Activated T-helper 1 cell treated with Interleukin-2 at 50 U/mL for 16 hours (primary cell): ENCODE measurements around the gene LEMD3.

ENCODE experiments used
- DNase-seq: peaks from one replicate; pipeline ENCODE4 v3.0.0-alpha.2; 2020; ENCODE audit warnings: low read depth

The LEMD3 gene

GRCh38 chr12:65170209-65170881 lies 962 bp downstream of the LEMD3 start:
- DNase-seq = peak; percentile 37

GRCh38 chr12:65171073-65171472 lies 1.7 kb downstream of the LEMD3 start:
- no peak for DNase-seq

DNA sequence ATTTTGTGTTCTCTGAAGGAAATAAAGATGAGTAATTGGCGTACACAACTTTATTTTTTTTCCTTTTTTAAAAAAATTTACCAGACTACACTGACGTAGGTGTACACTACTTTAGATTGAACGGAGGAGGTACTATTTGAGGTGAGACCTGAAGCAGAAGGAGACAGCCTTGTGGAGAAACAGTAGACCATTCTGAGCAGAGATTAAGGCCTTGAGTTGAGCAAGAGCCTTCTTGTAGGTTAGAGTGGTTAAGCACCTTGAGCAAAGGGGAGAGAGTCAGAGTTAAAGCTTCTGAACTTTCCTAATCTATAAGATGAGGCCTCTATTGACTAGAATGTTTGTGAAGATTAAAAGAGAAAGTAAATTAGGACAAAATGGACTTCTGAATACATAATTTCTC lies 2.5 kb downstream of the LEMD3 start:
- DNase-seq = no peak

DNA sequence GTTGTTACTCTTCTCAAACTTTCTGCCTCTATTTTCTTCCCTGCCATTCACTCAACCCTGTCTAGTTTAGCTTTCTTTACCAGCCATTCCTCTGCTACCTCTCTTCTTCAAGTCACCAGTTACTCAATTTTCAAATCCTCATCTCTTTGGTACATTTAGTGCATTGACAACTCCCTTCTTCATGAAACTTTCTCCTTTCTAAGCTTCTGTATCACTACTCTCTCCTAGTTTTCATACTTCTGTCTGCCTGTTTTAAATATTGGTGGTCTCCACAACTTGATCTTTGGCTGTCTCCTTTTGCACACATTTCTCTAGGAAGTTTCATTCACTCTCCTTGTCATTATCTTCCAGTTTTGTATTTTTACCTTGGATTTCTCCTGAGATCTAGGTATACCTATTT lies 6.0 kb downstream of the LEMD3 start:
- DNase-seq = no peak

DNA sequence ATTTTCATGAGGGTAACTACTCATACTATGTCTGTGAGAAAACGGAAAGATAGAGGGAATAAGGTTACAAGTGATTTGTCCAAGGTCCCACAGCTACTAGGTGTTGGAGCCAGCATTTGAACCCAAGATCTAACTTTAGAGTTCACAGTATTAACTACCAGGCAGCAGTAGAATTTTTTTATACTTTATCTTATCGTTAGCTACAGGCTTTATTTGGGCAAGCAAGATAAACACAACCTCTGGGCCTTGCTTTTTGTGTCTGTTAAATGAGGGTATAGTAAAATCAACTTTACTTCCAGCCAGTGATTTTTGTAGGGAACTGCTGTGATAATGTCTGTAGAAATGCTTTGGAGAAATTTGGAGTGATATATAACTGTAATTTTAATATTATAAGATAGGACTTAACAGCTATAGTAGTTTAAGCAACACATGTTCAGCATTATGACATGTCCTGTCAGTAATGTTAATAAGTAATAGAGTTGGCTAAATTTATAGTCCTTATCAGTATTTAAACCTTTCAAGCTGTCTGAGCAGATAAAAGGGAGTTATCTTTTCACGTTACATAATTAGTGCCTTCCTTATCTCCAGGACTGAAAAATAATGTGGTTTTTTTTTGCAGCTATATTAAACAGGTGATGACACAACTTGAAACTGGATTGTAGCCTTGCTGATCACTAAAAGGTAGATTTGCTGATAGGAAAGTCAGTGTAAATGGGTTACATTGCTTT lies 12.8 kb downstream of the LEMD3 start:
- DNase-seq = no peak

GRCh38 chr12:65184176-65184857 lies 14.9 kb downstream of the LEMD3 start:
- no peak for DNase-seq

DNA sequence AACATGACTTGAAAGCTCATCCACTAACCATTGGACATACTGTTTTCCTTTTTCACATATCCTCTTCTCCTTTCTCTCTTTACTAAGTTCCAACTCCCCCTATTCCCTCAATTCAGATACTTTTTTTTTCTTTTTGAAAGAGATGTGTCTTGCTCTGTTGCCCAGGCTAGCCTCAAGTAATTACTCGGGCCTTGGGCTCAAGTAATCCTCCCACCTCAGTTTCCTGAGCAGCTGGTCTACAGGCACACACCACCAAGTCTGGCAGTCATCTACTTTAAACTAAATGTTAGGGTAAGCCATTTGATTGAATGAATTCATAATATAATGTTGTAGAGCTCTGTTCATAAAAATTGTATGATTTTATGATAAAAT lies 15.5 kb downstream of the LEMD3 start:
- DNase-seq = no peak

- DNase-seq = no peak
Measured at GRCh38 chr12:65187665-65188064, 18.3 kb downstream of the LEMD3 start.

DNA sequence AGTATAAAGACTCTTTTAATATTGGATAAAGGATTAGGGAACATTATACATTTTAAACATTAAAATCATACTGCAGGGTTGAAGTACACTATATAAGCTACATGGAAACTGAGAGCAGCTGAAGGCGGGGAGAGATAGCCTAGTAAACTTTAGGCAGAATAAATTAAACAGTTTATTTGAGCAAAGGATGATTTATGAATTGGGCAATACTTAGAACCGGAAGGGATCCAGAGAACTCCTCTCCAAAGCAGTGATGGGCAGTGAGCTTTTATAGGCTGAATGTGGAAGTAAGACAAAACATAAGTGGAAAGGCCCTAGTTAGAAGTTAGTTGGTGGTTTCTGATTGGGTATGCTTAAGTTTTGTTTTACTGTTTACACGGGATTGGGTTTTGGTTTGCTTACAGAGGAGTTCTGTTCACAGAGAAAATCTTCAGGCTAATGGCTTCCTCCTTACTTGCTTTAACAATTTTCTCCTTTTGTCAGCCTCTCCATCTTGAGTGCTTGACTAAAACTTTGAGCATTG lies 18.9 kb downstream of the LEMD3 start:
- no peak for DNase-seq

DNA sequence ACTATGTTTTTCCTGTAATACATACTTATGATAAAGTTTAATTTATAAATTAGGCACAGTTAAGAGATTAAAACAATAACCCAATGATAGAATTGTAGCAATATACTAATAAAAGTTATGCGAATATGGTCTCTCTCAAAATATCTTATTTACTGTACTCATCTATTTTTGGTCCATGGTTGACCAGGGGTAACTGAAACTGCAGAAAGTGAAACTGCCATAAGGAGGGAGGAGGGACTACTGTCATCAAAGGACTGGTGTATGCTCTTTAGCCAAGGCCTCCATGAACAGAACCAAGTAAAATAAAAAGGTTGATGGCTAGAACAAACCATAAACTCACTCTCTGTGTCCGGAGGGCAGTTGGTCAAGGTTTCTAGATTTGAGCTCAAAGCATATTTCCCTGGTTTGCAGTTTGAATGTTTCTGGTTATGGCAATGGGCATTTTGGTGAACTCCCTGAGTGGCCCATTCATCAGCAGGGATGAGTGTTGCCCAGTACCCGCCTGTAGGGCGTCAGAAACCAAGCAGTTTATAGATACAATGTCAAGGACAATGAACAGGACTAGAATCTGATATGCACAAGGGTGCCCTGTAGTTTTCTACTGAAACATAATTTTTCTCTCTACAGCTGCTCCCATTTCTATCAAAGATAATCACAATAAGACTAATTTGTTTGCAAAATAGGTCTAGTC lies 19.8 kb downstream of the LEMD3 start:
- no peak for DNase-seq

GRCh38 chr12:65192963-65193516 lies 23.7 kb downstream of the LEMD3 start:
- no peak for DNase-seq

DNA sequence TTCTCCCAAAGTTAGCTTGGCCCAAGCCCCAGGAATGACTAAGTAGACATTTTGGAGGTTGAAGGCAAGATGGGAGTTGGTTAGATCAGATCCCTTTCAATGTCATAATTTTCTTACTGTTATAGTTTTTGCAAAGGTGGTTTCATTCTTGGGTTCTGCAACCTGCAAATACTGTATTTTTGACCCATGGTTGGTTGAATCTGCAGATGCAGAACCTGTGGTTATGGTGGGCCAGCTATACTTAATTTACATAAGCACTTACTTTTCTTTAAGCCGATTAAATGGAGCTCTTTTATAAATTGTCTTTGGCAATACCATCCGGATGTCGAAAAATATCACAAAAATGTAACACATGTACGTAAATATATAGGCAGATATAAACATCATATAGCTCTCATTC lies 25.6 kb downstream of the LEMD3 start:
- DNase-seq = no peak

DNA sequence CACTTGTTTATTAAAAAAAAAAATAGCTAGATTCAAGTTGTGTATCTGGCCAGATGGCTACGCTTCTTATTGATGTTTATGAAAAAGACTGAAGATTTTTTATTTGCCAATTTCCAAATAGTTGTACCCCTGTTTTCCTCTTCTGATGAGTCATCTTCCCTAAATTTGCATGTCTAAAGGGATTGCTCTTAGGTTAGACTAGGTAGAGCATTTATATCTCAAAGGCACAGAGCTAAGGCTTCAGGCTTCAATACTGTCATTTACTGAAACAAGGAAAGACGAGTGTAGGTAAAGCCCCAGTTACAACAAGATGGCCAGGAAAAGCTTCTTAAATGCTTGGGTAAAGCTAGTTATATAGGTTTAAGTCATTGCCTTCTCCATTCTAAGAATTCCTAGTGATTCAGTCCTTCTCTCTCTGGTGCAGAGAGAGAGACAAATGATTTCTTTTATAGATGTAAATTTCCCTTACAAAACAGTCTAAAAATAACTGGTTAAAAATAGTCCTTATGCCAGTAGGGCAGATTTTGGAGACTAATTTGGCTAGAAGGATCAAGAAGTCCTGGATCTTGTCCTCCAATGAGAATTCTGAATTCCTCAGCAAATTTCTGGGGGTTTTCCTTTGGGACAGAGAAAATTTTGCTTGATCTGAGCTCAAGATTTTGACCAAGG lies 26.1 kb downstream of the LEMD3 start:
- no peak for DNase-seq

- DNase-seq = no peak
Measured at GRCh38 chr12:65196762-65197567, 27.6 kb downstream of the LEMD3 start.

- no peak for DNase-seq
Measured at GRCh38 chr12:65199604-65200003, 30.2 kb downstream of the LEMD3 start.

DNA sequence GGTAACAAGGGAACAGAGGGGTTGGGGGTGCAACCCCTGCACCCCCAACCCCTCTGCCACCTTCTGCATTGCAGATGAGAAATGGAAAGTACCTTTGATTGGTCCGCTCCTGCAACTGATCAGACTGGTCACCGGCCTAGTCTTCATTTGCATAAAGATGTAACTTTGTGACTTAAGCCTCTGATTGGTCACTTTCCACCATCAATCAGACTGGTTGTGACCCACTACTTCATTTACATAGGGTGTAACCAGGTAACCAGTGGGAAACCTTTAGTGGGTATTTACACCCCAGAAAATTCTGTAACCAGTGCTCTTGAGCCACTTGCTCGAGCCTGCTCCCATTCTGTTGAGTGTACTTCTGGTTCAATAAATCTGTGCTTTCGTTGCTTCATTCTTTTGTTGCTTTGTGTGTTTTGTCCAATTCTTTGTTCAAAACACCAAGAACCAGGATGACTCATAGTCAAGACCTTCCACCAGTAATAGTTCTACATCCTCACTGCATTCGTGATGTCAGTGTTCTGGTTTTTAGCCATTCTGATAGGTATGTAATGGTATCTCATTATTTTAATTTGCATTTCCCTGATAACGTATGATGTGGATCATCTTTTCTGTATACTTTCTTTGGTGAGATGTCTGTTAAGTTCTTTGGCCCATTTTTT lies 30.8 kb downstream of the LEMD3 start:
- DNase-seq = no peak

DNA sequence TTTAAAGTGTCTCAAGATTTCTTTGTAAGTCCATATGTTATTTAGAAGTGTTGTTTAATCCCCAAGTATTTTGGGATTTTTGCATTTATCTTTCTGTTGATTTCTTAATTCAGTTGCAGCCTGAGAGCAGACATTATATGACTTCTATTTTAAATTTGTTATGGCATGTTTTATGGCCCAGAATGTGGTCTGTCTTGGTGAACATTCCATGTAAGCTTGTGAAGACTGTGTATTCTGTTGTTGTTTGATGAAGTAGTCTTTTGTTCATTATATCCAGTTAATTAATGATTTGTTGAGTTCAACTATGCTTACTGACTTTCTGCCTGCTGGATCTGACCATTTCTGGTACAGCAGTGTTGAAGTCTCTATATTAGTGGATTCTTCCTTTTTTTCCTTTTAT lies 34.0 kb downstream of the LEMD3 start:
- no peak for DNase-seq

DNA sequence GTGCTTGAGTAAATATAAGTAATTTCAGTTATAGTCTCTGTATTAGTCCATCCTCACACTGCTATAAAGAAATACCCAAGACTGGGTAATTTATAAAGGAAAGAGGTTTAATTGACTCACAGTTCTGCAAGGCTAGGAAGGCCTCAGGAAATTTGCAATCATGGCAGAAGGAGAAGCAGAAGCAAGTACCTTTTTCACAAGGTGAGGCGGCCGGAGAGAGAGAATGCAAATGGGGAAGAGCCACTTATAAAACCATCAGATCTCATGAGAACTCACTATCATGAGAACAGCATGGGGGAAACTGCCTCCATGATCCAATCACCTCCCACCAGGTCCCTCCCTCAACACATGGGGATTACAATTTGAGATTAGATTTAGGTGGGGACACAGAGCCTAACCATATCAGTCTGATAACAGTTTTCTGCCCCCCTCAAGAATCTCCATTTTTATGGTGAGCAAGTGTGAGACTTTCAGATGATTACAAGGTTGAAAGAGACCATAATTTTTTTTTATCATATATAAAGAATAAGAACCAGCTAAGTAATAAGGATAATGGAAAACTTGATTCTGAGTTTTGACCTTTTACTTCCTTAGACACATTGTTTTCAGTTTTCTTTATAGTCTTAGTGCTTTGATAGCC lies 35.6 kb downstream of the LEMD3 start:
- no peak for DNase-seq

DNA sequence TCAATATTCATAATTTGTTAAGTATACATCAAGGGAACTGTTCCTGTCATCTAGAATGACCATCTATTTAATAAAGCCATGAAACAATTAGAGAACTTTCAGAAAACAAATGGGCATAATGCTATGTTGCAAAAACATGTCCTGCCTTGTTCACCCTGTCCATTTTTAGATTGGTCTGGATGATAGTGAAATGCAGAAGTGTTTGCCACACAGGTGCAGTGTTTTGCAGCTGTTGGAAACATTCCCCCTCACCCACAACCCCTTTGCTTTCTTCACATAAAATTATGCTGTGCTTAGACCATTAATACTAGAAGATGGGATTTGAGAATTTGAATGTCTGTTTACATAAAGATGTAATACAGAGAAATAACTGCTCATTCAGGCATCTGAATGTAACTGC lies 36.5 kb downstream of the LEMD3 start:
- no peak for DNase-seq

DNA sequence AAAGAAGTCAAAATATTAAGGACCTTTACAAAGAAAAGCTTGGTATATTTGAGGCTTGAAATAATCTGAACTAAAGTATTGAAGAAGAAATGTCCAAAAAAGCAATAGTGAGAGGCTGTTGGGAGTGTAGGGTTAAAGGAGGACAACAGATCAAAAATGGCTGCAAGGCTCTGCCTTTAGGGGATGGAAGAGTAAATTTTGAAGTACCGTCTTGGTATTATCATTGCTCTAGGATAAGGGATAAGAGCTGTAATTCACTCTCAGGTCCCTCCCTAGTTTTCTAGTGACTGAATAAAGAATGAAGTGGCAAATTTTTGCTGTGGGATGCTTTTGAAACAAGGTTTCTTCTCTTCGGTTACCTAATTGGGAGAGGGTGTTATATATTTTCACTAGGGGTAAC lies 38.7 kb downstream of the LEMD3 start:
- no peak for DNase-seq
